GM12872 (cell line): ENCODE measurements around the gene STARD8.

Source experiments
- TF ChIP-seq, protein P1 (sequence below): IDR thresholded peaks from 3 replicates; pipeline ENCODE4 v1.5.1; 2011; ENCODE audit warnings: low read depth, mild to moderate bottlenecking, low read length, moderate library complexity; ENCODE audit not compliant: insufficient read depth

The STARD8 gene

DNA sequence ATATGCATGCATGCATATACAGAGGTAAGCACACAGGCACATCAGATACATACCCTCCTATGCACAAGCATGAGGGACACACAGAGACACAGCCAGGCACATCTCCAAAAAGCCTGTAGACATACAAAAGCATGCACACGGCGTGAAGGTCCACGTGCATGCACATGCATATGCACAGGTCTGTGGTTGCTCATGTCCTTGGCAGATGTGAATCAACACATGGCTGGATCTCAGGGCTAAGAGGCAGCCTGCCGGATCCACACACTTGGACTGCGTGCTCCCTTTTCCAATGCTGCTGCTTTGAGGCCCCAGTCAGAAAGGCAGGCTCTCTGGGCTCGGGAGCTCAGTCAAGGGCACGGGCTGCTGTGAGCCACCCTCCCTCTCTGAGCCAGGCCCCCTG is 3.6 kb downstream of the STARD8 start:
- TF ChIP-seq, protein P1, sequence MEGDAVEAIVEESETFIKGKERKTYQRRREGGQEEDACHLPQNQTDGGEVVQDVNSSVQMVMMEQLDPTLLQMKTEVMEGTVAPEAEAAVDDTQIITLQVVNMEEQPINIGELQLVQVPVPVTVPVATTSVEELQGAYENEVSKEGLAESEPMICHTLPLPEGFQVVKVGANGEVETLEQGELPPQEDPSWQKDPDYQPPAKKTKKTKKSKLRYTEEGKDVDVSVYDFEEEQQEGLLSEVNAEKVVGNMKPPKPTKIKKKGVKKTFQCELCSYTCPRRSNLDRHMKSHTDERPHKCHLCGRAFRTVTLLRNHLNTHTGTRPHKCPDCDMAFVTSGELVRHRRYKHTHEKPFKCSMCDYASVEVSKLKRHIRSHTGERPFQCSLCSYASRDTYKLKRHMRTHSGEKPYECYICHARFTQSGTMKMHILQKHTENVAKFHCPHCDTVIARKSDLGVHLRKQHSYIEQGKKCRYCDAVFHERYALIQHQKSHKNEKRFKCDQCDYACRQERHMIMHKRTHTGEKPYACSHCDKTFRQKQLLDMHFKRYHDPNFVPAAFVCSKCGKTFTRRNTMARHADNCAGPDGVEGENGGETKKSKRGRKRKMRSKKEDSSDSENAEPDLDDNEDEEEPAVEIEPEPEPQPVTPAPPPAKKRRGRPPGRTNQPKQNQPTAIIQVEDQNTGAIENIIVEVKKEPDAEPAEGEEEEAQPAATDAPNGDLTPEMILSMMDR: no peak

DNA sequence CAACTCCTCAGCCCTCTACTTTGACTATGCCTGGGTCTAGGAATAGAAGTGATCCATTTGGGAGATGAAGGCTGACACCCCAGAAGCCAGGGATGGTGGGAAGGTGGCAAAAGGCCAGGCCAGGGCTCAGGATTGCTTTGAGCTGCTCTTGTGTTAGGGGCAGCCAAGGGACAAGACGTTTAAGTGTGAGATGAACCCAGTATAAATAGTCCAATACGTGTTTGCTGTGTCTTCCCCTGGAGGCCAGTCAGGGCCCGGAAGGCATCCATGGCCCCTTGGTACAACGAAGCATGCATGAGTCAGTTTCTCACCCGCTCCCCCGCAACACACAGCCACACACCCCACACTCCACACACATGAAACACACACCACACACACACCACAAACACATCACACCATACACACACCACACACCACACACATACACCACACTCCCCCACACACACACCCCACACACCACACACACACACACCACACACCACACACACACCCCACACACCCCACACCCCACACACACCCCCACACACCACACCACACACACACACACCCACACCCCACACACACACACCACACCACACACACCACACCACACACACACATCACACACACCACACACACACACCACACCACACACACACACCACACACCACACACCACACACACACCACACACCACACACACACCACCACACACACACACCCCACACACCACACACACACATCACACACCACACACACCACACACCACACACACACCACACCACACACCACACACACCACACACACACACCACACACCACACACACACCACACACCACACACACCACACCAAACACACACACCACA is 5.1 kb downstream of the STARD8 start:
- TF ChIP-seq, protein P1: no peak

DNA sequence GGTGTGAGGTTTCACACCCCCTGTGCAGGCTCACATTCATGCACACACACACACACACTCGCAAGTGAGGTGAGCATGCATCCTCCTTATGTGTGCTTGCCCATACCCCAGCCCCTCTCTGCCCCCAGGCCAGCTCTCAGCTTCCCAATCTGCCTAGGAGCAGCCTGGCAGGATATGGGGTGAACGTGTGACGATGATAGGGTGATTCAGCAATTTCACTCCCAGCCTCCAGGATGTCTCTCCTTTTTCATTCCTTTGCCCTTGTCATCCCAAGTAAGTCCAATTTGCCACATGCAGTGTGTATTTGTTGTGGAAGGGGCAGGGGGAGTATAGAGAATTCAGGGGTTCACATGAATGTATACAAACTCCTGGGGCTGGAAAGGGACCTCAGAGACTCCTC is 7.2 kb downstream of the STARD8 start:
- TF ChIP-seq, protein P1: no peak

DNA sequence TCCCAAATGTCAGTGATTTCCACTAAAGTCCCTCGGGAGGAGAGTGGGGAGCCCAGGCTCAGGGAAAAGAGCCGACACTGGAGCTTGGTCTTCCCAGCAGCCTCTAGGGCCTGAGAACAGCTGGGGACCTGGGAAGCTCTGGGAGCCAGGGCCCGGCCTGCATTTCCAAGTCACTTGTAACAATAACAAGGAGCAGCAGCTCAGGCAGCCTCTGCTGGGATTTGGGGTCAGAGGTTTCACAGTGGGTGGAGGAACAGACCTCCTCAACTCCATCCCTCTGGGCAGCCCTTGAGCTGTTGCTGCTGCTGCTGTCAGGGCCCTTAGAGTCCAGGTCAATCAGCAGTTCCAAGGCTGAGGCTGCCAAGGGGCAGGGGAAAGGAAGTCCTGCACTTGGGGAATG is 11.1 kb downstream of the STARD8 start:
- TF ChIP-seq, protein P1: no peak

DNA sequence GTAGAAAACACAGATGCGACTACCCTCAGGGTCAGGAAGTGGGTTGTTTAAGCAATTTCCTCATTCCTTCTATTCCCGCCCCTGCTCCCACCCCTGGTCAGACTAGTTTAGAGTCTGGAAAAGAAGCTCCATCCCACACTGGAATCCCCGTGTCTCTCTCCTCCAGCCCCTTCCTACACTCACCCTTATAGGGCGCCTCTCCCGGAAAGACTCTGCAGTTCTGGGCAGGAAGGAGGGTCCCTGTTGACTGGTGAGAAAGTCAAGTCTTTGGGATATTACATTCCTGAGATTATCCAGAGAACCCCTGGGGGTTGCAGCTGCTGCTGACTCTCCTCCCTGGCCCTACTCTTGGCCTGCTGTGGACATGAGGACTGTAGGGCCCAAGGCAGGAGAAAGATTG is 11.9 kb downstream of the STARD8 start:
- TF ChIP-seq, protein P1: no peak

DNA sequence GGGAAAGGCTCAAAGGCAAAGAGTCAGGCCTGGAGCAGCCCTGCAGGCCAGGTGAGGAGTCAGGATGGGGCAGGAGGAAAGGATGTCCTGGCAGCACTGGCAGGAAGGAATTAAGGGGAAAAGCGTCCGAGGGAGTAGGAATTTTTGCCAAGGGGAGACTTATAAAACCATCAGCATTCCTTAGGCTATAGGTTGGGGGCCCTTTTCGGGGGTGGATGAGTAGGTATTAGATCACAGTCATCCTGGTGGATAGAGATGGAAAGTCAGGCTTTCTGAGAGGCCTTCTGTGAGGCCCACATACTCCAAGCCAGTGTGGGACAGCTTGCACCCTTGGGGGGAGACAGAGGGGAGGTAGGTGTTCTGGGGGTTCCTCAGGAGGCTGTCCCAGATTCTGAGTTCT is 12.3 kb downstream of the STARD8 start:
- TF ChIP-seq, protein P1: no peak

DNA sequence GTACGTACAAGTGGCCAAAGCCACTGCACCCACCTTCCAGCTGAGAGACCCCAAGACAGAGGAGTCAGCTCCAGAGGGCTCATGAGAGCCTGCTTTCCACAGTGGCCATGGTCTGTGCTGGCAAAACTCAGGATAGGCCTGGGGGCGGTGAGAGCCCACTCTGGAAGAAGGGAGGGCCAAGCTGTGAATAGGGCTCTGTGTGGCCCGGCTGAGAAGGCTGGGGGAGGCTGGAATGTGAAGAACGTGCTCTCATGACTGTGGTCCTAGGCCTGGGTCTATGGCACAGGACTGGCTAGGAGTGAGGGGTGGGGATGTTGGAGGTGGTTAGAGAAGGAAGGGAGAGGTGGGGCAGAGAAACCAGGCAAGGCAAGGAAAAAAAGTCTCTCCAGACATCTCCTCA is 13.3 kb downstream of the STARD8 start:
- TF ChIP-seq, protein P1: no peak
